Stimulated activated CD4-positive, alpha-beta T cell treated with anti-CD3 and anti-CD28 coated beads, TNF-alpha, amount 100 ng/mL, for 48 hours (primary cell): ENCODE results near the gene FOXQ1.
"Not testable (repeated sequence)": the region's sequence is repeated elsewhere in the genome, so short reads cannot be mapped to it uniquely, and the experiment has no call there.

ENCODE experiments used
- DNase-seq, 3 donors: peaks; one replicate each; pipeline ENCODE4 v3.0.0-alpha.2; 2020; ENCODE audit warnings: low read depth in 3 of 3

FOXQ1 gene

DNA sequence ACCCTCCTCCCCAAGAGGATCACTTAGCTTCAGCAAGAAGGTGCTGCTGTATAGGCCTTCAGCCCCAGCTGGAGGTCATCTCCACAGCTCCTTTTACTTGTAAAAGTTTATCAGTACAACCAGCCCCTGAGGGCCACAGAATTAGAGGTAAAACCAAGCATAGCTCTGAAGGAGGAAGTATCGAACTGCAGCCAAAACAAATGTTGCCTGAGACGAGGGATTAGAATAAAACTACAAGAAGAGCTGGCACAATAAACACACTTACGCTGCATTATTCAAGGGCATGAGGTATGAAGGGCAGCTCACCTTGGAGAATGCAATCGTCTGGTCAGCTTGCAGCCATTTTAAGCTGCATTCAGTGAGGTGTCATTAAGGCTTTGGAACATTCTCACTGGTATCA lies 21.1 kb upstream of the FOXQ1 start:
- no peak for DNase-seq

GRCh38 chr6:1291381-1291780 lies 20.5 kb upstream of the FOXQ1 start:
- no peak for DNase-seq

DNA sequence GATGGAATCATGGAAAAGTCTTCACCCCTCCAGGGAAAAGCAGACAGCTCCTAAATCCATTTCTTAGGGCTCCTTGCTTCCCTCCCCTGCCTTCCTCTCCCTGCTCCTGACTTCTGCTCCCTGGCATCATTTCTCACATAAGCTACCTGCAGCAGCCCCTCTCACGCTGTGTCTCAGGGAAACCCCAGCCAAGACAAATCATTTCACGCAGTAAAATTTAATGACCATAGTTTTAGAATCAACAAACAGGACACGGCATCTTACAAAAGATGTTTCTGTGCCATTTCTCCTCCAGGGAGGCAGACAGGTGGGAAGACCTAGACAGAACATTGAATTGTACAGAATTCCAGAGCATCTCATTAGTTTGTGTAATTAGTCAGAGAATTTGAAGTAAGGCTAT lies 16.5 kb upstream of the FOXQ1 start:
- DNase-seq = no peak

GRCh38 chr6:1296079-1296478 lies 15.8 kb upstream of the FOXQ1 start:
- DNase-seq = no peak

DNA sequence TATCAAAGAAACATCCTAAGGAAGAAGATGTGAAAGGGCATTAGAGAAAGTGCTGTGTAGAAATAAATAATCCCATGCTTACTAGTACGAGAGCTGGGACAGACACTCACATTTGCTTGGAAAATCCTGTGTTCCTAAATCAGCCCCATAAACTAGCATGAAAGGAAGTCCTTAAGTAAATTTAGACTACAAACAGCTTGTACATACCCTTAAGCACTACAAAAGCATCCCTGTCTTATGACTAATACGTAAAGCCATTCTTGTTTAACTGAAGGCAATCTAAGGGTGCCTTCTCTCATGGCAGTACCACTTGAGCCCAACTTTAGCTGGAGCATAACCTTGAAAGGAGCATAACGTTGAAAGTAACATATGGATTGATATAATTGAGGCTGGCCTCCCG lies 15.4 kb upstream of the FOXQ1 start:
- no peak for DNase-seq

DNA sequence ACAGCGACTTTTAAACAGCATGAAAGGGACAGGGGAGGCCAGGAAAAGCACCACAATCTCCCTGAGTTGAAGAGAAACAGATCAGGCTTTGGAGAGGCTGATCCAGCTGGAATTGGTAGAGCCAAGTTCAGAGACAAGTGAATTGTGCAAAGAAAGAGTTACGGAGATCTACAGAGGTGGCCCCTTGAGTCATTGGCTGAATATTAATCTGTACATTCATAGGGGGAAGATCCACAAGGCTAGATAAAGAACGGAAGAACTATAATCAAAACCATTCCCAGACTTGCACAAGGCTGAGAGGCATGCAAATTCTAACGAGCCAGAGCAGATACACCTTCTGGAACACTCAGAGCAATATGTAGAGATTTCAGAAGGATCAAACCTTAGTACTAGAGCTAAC lies 14.2 kb upstream of the FOXQ1 start:
- no peak for DNase-seq

DNA sequence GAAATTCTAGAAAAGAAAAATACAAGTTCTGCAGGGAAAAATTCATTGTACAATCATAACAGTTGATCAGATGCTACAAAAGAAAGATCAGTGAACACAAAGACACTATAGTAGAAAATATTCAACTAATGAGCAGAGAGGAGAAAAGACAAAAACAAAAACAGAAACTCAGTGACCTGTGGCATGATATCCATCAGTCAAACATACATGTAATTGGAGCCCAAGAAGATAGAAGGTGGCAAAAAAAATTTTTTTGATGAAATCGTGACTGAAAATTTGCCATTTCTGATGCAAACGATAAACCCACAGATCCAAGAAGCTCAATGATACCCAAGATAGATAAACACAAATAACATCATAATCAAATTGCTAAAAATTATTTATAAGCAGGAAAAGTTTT lies 13.1 kb upstream of the FOXQ1 start:
- DNase-seq = no peak

DNA sequence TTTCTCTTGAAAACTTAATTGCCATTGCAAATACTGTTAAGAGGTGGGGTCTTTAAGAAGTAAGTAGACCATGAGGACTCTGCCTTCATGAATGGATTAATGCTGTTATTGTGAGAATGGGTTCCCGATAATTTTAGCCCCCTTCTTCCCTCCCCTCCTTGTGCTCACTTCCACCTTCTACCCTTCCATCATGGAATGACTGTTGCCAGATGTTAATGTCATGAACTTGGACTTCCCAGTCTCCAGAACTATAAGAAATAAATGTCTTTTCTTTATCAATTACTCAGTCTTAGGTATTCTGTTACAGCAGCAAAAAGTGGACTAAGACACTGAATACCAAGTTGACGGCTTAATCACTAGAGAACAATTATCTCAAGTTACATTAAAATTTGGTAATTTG lies 5.8 kb upstream of the FOXQ1 start:
- DNase-seq = no peak

- no peak for DNase-seq
Observed at GRCh38 chr6:1309366-1309765, 2.5 kb upstream of the FOXQ1 start.

DNA sequence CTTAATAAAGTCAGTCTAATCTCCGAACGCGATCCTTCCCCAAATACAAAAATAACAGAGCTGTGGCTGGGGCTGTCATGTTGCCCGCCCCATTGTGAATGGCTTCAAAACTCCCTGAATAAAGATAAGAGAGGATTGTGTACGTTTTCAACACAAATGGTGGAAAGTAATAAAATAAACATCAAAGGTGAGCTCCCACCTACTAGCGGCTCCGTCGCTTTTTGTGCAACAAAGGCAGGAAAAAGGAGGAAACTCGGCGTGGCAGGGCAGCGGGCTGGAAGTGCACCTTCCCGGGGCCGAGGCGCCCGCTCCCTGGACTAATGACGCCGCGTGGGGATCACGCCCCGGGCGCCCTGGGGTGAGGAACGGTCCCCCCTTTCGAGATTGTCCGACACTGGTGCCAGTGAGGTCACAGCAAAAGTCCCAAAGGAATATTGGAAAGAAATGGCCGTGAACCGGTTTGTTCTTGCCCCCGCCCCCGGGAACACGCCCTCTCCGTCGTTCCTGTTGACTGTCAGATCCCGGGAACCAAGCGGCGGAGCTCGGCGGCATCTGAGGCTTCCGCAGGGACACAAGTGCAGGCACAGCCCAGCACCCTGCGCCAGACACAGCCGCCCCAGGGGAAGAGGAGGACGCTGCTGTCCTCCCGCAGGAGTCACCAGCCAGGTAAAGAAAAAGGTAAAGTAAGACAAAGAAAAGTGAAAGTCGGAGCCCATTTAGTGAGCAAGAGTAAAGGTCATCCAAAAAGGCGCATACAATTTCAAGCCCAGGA lies 1.1 kb upstream of the FOXQ1 start:
- no peak for DNase-seq

DNA sequence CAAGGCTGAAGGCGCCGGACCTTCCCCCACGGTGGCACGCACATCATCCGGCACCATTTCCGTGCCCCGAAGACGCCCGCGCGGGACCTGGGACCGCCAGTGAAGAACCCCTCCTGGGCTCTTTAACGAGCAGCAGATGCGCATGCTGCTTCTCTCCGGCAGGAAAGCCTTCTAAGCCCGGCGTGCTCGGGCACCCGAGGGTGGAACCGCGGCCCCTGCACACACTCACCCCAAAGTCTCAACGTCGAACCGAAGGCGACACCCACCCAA lies 240 bp downstream of the FOXQ1 start:
- no peak for DNase-seq

GRCh38 chr6:1312473-1313367 lies 822 bp downstream of the FOXQ1 start:
- no peak for DNase-seq

DNA sequence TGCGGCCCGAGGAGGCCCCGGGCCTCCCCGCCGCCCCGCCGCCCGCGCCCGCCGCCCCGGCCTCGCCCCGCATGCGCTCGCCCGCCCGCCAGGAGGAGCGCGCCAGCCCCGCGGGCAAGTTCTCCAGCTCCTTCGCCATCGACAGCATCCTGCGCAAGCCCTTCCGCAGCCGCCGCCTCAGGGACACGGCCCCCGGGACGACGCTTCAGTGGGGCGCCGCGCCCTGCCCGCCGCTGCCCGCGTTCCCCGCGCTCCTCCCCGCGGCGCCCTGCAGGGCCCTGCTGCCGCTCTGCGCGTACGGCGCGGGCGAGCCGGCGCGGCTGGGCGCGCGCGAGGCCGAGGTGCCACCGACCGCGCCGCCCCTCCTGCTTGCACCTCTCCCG lies 1.5 kb downstream of the FOXQ1 start:
- no peak for DNase-seq

- DNase-seq = no peak
Observed at GRCh38 chr6:1313767-1314503, 2.0 kb downstream of the FOXQ1 start.

DNA sequence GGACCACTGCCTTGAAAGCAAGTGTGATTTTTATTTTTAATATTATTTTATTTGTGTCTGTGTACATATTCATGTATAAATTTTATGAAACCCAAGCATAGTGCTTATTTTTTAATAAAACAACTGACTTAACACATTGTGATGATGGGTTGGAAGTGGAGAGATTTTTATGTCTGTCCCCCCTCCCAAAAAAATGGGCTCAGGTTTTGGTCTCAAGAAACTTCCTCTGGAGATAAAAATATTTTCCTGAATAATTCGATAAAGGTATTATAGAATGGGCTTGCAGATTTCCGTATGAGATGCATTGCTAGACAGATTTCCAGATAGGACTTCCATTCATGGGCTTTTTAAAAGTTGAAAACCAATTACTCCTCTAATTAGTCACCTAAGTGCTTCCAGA lies 2.7 kb downstream of the FOXQ1 start:
- DNase-seq = no peak

GRCh38 chr6:1315201-1315559 lies 3.3 kb downstream of the FOXQ1 start:
- DNase-seq = no peak

DNA sequence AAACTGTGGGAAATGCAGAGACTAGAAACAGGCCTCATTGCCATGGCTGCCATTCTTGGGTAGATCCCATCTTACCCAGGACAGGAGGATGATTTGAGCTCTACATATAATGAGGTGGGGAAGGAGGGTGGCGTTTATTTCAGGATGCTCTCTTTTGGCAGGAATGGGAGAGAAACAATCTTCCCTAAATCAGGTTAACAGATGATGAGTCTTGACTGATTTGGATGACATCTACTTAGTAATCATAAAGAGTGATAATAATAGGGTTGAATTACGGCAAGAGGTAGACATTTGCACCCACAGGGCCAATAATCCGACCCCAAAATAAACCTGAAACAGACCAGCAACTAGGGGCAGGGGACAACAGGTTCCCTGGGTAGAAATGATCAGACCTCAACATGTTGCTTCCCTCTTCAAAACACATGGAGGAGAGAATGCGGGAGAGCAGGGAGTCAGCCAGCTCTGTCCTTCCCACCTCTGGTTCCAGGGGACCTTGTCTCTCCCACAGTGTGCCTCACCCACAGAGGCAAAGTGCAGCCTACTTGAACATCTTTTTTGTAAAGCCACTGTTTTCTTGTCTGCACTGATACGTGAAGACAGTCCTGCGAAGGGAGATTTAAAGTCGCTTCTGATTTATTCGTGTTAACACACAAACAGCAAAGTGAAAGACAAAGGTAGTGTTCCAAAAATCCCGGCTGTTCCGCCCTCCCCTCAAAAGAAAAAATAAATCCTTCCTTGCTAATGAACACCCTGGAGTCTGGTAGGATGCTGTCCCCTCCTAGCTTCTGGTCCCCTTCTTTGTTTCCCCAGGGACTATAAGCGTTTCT lies 3.9 kb downstream of the FOXQ1 start:
- DNase-seq = no peak

GRCh38 chr6:1316489-1316971 lies 4.6 kb downstream of the FOXQ1 start:
- no peak for DNase-seq

DNA sequence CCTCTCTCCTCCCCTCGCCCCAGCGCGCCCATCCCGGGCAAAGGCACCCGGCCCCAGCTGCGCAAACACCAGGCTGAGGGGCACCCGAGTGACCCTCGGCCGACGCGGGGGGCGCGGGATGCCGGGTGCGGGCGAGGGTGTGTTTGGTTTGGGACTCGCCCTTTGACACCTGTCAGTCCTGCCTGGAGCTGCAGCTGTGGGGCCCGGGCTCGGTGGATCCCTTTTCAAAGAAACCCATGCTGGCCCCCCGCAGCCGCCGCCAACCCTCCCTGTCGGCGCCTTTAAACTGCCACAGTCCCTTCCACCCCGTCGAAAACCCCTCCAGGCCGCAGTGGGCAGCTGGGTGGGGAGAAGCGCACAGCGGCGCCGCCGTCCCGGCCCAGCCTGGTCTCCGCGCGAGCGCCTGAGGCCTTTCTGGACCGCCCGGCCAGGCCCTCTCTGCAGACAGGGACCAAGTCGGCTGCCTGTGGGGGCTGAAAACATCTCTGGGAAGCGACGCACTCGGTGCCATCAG lies 5.5 kb downstream of the FOXQ1 start:
- no peak for DNase-seq

DNA sequence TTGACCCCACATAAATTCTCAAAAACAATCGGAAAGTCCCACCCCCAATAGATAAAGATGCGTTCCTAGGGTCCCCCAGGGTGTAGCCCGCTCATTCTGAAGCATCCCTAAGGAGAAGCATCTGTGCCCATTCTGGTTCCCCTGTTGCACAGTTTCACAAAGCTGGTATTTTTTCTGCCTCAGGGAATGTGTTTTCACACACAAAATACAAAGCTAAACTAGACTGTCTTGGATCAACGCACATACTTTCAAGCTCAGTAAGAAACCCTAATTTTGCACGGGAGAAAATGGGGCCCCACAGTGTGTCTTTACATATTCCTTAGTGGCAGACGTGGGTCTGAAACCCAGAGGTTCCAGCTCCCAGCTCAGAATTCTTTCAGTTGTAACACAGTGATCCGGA lies 6.1 kb downstream of the FOXQ1 start:
- DNase-seq = no peak

DNA sequence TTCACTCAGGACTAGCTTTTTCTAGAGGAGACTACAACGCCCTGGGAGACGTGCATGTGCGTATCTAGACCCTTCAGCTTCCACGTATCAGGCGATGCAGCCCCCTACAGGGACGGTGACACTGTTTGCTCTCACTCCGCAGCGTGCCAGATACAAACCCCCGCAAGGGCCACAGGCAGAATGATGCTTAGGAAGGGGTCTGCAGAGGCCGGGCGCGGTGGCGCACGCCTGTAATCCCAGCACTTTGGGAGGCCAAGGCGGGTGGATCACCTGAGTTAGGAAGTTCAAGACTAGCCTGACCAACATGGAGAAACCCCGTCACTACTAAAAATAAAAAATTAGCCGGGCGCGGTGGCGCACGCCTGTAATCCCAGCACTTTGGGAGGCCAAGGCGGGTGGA lies 6.7 kb downstream of the FOXQ1 start:
- not testable (repeated sequence) for DNase-seq

DNA sequence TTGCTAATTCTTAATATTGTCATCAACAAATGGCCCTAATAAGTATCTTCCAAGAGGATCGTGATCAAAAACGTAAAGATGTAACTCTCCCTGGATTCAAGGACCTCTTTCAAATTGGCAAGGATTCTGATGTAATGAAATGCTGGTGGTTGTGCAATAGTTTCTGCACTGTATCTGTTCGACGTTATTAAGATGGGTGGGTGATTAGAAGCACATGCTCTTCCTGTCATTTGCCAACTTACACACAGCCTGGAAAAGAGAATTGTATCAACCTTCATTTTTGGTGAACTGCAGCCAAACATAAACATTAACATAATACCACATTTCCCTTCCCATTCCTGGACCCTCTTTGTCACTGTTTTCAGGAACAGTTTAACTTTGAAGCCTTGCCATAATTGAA lies 9.8 kb downstream of the FOXQ1 start:
- DNase-seq = no peak
